Activated CD8-positive, alpha-beta T cell treated with anti-CD3 and anti-CD28 coated beads for 36 hours (primary cell): ENCODE data around the gene LSS. TPM values are rescaled to one million over a fixed set of nuclear protein-coding genes. Genes with fewer than 3 reads are reported as not detected.
A peak's percentile ranks its signal among the peaks of the same experiment; 100 is the strongest.

ENCODE experiments used
- ATAC-seq: fragments of 200-7000 bp; cut with Tn5 transposase; one replicate; pipeline ENCODE4 v1.10.0; 2021; ENCODE audit warnings: mild to moderate bottlenecking, moderate library complexity
- CTCF ChIA-PET: fragments of 350-600 bp; sonication (Branson Sonifier 250); formaldehyde crosslinking; loops from one replicate; lab custom pipeline; 2021; ENCODE audit warnings: antibody characterized with exemption; lab: Charles Lee
- POLR2A ChIA-PET: fragments of 350-600 bp; sonication (Branson Sonifier 250); formaldehyde crosslinking; loops from one replicate; lab custom pipeline; 2021; ENCODE audit warnings: antibody characterized with exemption; lab: Charles Lee
- DNase-seq: peaks from one replicate; pipeline ENCODE4 v3.0.0-alpha.2; 2020
- H3K27ac Mint-ChIP-seq: one replicate; pipeline ENCODE4 v1.8.0; 2021; ENCODE audit warnings: mild to moderate bottlenecking, mixed read lengths
- H3K27me3 Mint-ChIP-seq: one replicate; pipeline ENCODE4 v1.8.0; 2021; ENCODE audit warnings: mixed read lengths
- H3K36me3 Mint-ChIP-seq: one replicate; pipeline ENCODE4 v1.8.0; 2021; ENCODE audit warnings: low read depth, mixed read lengths
- H3K4me1 Mint-ChIP-seq: one replicate; pipeline ENCODE4 v1.8.0; 2021; ENCODE audit warnings: low read depth, mixed read lengths
- H3K4me3 Mint-ChIP-seq: one replicate; pipeline ENCODE4 v1.8.0; 2021; ENCODE audit warnings: mild to moderate bottlenecking, moderate library complexity, mixed read lengths
- H3K9me3 Mint-ChIP-seq: one replicate; pipeline ENCODE4 v1.8.0; 2021; ENCODE audit warnings: mixed read lengths
- intact Hi-C: fragments of 100-400 bp; cut with micrococcal nuclease; formaldehyde crosslinking; loops from one replicate; pipeline ENCODE4 v1.10.0; 2022
- total RNA-seq, 2 experiments: library from RNA; stranded (reverse); gene quantifications; one replicate each; pipeline ENCODE4 v1.2.3, GENCODE V29; 2021
- TF ChIP-seq, protein P1 (sequence below): fragments of 200-600 bp; IDR thresholded peaks from one replicate; pipeline ENCODE4 v1.8.0; 2022; ENCODE audit warnings: antibody characterized with exemption, mild to moderate bottlenecking

Gene LSS
- total RNA-seq, 2 experiments from 2014 or later: 20.3 to 20.4 TPM

DNA sequence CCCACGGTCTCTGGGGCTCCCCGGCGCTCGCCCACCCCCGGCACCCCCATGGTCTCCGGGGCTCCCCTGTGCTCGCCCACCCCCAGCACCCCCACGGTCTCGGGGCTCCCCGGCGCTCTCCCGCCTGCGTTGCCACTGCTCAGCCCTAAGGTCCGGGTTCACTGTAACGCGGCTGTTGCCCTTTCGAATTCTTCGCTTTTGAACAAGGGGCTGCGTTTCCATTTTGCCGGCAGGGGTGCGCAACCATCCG, 68.0 kb downstream of the LSS start:
- Mint-ChIP-seq H3K4me3 (no peak overlapping the region), H3K4me1 (no peaks in the 10 kb centered on the region), H3K27me3 (no peaks in the 10 kb centered on the region), H3K36me3 (peaks cover 3% of the 10 kb centered on the region), H3K27ac (no peak overlapping the region), H3K9me3 (no peaks in the 10 kb centered on the region)
- CTCF ChIA-PET: no interaction called here
- intact Hi-C loops: no loop called here
- DNase-seq: no peak
- POLR2A ChIA-PET: interaction anchor here (0.7 kb wide), 1 partner anchor 36 kb away, joined by 3 read pairs; no protein-coding TSS in a partner anchor
- TF ChIP-seq, protein P1, sequence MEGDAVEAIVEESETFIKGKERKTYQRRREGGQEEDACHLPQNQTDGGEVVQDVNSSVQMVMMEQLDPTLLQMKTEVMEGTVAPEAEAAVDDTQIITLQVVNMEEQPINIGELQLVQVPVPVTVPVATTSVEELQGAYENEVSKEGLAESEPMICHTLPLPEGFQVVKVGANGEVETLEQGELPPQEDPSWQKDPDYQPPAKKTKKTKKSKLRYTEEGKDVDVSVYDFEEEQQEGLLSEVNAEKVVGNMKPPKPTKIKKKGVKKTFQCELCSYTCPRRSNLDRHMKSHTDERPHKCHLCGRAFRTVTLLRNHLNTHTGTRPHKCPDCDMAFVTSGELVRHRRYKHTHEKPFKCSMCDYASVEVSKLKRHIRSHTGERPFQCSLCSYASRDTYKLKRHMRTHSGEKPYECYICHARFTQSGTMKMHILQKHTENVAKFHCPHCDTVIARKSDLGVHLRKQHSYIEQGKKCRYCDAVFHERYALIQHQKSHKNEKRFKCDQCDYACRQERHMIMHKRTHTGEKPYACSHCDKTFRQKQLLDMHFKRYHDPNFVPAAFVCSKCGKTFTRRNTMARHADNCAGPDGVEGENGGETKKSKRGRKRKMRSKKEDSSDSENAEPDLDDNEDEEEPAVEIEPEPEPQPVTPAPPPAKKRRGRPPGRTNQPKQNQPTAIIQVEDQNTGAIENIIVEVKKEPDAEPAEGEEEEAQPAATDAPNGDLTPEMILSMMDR: no peak
- no peak for ATAC-seq

DNA sequence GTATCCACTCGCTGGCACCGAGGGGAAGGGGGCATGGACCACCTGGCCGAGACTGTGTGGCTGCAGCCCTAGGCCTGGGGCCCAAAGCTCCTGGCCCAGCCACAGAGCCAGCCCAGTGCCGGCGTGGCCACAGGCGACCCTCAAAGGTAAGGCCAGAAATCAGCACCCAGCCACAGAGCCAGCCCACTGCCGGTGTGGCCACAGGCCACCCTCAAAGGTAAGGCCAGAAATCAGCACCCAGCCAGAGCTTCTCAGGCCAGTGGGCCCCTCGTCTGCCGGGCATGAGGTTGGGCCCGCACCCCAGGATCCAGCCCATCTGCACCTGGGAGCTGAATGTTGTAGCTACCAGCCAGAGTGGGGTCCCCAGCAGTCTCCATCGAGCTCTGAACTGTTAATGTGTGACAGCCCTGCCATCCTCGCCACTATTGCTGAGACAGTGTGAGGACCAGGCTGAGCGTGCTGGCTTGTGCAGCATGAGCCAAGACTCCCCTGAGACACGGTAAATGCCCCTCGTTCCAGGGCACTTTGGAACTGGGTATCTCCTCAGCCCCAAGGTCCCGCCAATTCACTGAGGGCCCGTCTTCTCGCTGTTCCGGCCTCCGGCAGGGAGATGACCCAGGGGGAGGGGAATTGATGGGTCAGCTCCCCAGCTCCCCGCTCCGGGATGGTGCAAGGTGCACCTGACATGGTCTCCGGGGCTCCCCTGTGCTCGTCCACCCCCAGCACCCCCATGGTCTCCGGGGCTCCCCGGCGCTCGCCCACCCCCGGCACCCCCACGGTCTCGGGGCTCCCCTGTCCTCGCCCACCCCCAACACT, 68.5 kb downstream of the LSS start:
- CTCF ChIA-PET: no interaction called here
- no peaks in the 10 kb centered on the region for H3K9me3 Mint-ChIP-seq
- POLR2A ChIA-PET: interaction anchor here (0.7 kb wide), 1 partner anchor 36 kb away, joined by 3 read pairs; no protein-coding TSS in a partner anchor
- no peaks in the 10 kb centered on the region for H3K27me3 Mint-ChIP-seq
- ATAC-seq: peak; percentile 17
- intact Hi-C loops: no loop called here
- H3K36me3 Mint-ChIP-seq: peaks cover 3% of the 10 kb centered on the region
- H3K4me1 Mint-ChIP-seq: no peaks in the 10 kb centered on the region
- H3K27ac Mint-ChIP-seq: no peak overlapping the region
- H3K4me3 Mint-ChIP-seq: no peak overlapping the region
- TF ChIP-seq, protein P1: no peak
- DNase-seq: no peak

DNA sequence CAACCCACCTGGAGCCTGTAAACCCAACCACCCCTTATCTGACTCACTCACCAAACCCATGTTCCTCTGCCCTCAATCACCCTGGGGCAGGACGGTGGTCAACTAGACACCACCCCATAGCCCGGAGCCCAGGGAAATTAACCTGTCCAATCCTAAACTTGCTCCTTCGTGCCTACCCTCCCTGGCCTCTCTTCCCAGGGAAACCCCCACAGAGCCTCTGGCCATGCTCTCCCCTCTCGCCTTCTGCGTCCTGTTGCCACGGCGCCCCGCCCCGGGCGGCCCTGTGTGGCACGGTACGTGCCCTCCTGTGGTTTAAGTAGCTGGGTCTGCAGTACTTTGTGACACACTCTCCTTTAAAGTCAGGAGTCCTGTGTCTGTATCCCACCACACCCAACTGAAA, 69.2 kb downstream of the LSS start:
- CTCF ChIA-PET: interaction anchor here (1.1 kb wide), 1 partner anchor 16 kb away, joined by 3 read pairs; no protein-coding TSS in a partner anchor
- ATAC-seq (no peak), DNase-seq (no peak)
- H3K27me3 Mint-ChIP-seq: no peaks in the 10 kb centered on the region
- intact Hi-C loops: no loop called here
- POLR2A ChIA-PET: no interaction called here
- H3K36me3 Mint-ChIP-seq: peaks cover 3% of the 10 kb centered on the region
- no peak overlapping the region for H3K4me3 Mint-ChIP-seq
- H3K27ac Mint-ChIP-seq: no peak overlapping the region
- no peaks in the 10 kb centered on the region for H3K9me3 Mint-ChIP-seq
- TF ChIP-seq, protein P1: no peak
- H3K4me1 Mint-ChIP-seq: no peaks in the 10 kb centered on the region

DNA sequence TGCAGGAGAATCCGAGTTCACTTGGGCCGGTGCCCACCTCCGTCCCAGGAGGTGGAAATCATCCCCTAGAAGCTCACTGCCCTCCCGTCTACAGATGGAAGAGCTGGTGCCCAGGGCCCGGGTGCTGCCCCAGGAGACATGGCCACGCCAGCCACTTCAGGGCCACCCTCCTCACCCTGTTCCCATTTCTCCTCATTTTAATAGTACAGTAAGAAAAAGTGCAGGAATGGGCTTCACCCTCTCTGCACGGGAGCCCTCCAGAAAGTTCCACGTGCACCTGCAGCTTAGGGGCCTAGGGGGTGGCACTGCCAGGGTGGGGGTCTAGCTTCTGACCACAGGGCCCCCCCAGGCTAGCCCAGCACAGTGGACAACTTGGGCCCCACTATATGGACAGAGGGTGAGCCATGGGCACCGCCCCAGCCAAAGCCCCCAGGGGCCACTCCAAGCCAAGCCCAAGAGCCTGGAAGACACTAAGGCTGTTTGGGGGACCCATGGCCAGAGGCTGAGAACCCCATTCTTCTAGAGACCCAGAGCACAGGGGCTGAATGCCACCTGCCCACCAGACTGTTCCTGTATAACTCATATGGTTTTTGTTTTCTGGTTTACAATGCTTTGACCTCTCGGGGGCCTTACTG, 69.8 kb downstream of the LSS start:
- DNase-seq (no peak), ATAC-seq (no peak)
- ChIA-PET POLR2A (no interaction called here), CTCF (interaction anchor here (1.1 kb wide), 1 partner anchor 16 kb away, joined by 3 read pairs; no protein-coding TSS in a partner anchor)
- H3K36me3 Mint-ChIP-seq: peaks cover 3% of the 10 kb centered on the region
- no peaks in the 10 kb centered on the region for H3K27me3 Mint-ChIP-seq
- no peak overlapping the region for H3K27ac Mint-ChIP-seq
- no peaks in the 10 kb centered on the region for H3K9me3 Mint-ChIP-seq
- H3K4me1 Mint-ChIP-seq: no peaks in the 10 kb centered on the region
- intact Hi-C loops: no loop called here
- TF ChIP-seq, protein P1: no peak
- no peak overlapping the region for H3K4me3 Mint-ChIP-seq

DNA sequence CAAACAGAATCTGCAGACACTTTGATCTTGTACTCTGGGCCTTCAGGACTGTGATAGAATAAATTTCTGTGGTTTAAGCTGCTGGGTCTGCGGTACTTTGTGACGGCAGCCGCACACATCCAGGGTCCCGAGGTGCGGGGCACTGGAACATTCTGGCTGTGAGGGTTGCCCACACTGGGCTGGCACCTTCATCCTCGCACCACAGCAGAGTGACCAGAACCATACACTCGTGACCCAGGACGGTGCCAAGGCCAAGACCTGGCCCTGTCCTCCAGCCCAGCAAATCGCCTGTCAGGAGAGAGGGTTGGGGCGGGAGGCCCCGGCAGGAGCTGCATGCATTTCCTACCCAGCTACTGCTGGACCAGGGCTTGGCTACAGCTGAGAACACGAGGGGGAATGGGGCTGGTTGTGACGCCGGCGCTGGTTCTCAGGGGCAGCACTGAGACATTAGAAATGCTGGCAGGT, 70.6 kb downstream of the LSS start:
- intact Hi-C loops: no loop called here
- no peak overlapping the region for H3K27ac Mint-ChIP-seq
- no peaks in the 10 kb centered on the region for H3K27me3 Mint-ChIP-seq
- POLR2A ChIA-PET: no interaction called here
- CTCF ChIA-PET: interaction anchor here (1.1 kb wide), 1 partner anchor 15 kb away, joined by 3 read pairs; no protein-coding TSS in a partner anchor
- H3K4me1 Mint-ChIP-seq: no peaks in the 10 kb centered on the region
- ATAC-seq: no peak
- H3K9me3 Mint-ChIP-seq: no peaks in the 10 kb centered on the region
- DNase-seq: no peak
- TF ChIP-seq, protein P1: no peak
- peaks cover 3% of the 10 kb centered on the region for H3K36me3 Mint-ChIP-seq
- no peak overlapping the region for H3K4me3 Mint-ChIP-seq
